Neural progenitor cell (in vitro differentiated cells): ENCODE results near the gene DMXL2. TPM values are rescaled to one million over a fixed set of nuclear protein-coding genes. Genes with fewer than 3 reads are reported as not detected.

Experiments used
- DNase-seq: peaks from one replicate; pipeline ENCODE4 v3.0.0-alpha.2; 2016; ENCODE audit warnings: low spot score
- H2AFZ ChIP-seq: fragments of 200-600 bp; sonication (generic); replicated peaks from 2 replicates; pipeline ENCODE4 v1.6.1; 2016; ENCODE audit warnings: antibody characterized with exemption
- H3F3A ChIP-seq: fragments of 200-600 bp; sonication (generic); 2 replicates; pipeline ENCODE4 v1.6.1; 2016; ENCODE audit warnings: antibody characterized with exemption, low read depth
- H3K27ac ChIP-seq: fragments of 200-600 bp; sonication (generic); 2 replicates; pipeline ENCODE4 v1.5.1; 2016; ENCODE audit warnings: mild to moderate bottlenecking
- H3K27me3 ChIP-seq: fragments of 200-600 bp; sonication (generic); 2 replicates; pipeline ENCODE4 v1.6.1; 2016; ENCODE audit warnings: mild to moderate bottlenecking, moderate library complexity
- H3K36me3 ChIP-seq: fragments of 200-600 bp; sonication (generic); 2 replicates; pipeline ENCODE4 v1.5.1; 2016
- H3K4me1 ChIP-seq: fragments of 200-600 bp; sonication (generic); 2 replicates; pipeline ENCODE4 v1.6.1; 2016; ENCODE audit warnings: mixed run types
- H3K4me2 ChIP-seq: fragments of 200-600 bp; sonication (generic); 2 replicates; pipeline ENCODE4 v1.6.1; 2016
- H3K4me3 ChIP-seq: fragments of 200-600 bp; sonication (generic); 2 replicates; pipeline ENCODE4 v1.5.1; 2016
- H3K79me2 ChIP-seq: fragments of 200-600 bp; sonication (generic); 2 replicates; pipeline ENCODE4 v1.6.1; 2016; ENCODE audit warnings: low read depth
- H3K9ac ChIP-seq: fragments of 200-600 bp; sonication (generic); 2 replicates; pipeline ENCODE4 v1.6.1; 2016
- H3K9me3 ChIP-seq: fragments of 200-600 bp; sonication (generic); 2 replicates; pipeline ENCODE4 v1.5.1; 2016; ENCODE audit warnings: low read depth
- H4K20me1 ChIP-seq: fragments of 200-600 bp; sonication (generic); 2 replicates; pipeline ENCODE4 v1.6.1; 2016; ENCODE audit warnings: low read depth
- H3K27ac Mint-ChIP-seq: 3 replicates; pipeline ENCODE4 v1.8.0; 2021; ENCODE audit warnings: mixed read lengths
- H3K27me3 Mint-ChIP-seq: 2 replicates; pipeline ENCODE4 v1.8.0; 2022; ENCODE audit warnings: low read depth, mild to moderate bottlenecking, inconsistent platforms, moderate library complexity, mixed read lengths; ENCODE audit not compliant: insufficient read depth
- H3K36me3 Mint-ChIP-seq: 3 replicates; pipeline ENCODE4 v1.8.0; 2021; ENCODE audit warnings: mixed read lengths
- H3K4me1 Mint-ChIP-seq: 3 replicates; pipeline ENCODE4 v1.8.0; 2021; ENCODE audit warnings: mixed read lengths
- H3K4me3 Mint-ChIP-seq: 3 replicates; pipeline ENCODE4 v1.8.0; 2021; ENCODE audit warnings: mild to moderate bottlenecking, moderate library complexity, mixed read lengths
- H3K9me3 Mint-ChIP-seq: 3 replicates; pipeline ENCODE4 v1.8.0; 2020; ENCODE audit warnings: mixed read lengths
- EZH2 ChIP-seq: fragments of 200-600 bp; sonication (generic); IDR thresholded peaks from 2 replicates; pipeline ENCODE4 v1.6.1; 2017; ENCODE audit warnings: antibody characterized with exemption, mild to moderate bottlenecking, moderate library complexity
- EZH2phosphoT487 ChIP-seq: fragments of 200-600 bp; sonication (generic); IDR thresholded peaks from 2 replicates; pipeline ENCODE4 v1.6.1; 2017; ENCODE audit warnings: antibody characterized with exemption
- total RNA-seq: library from RNA; depleted of rRNA; stranded (reverse); fragments of >200 nt; gene quantifications from 2 replicates; pipeline ENCODE4 v1.2.3, GENCODE V29; 2015; ENCODE audit warnings: low replicate concordance
- TF ChIP-seq, protein P1 (sequence below): fragments of 200-600 bp; sonication (generic); IDR thresholded peaks from 2 replicates; pipeline ENCODE4 v1.5.1; 2017; ENCODE audit warnings: antibody characterized with exemption, mild to moderate bottlenecking

The DMXL2 gene
- total RNA-seq, 1 donor from 2014 or later: 124 TPM

DNA sequence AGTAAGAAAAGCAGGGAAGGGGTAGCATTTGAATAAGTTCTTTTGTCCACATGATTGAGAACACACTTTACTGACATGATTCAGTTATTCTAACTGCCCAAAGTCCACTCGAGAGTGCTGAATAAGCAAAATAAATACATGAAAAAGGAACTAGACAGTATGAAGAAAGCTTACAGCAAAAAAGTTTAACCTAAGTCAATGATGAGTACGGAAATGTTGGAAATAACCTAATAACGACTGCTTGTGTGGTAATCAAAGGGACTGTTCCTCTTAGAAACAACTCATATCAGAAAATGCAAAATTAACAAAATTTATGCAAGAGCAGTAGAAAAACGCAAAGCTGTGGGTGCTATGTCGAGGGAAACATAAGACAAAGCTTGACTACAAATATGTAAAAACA lies 36.6 kb downstream of the DMXL2 start:
- no peaks in the 10 kb centered on the region for H4K20me1 ChIP-seq
- H3K36me3 ChIP-seq: no peaks in the 10 kb centered on the region
- H3K27ac ChIP-seq: no peak overlapping the region
- no peak overlapping the region for H3K4me2 ChIP-seq
- H3K4me1 ChIP-seq: no peaks in the 10 kb centered on the region
- H3K4me3 Mint-ChIP-seq: no peak overlapping the region
- H3K27ac Mint-ChIP-seq: no peak overlapping the region
- peaks cover 4% of the 10 kb centered on the region for H3K79me2 ChIP-seq
- no peaks in the 10 kb centered on the region for H3F3A ChIP-seq
- H2AFZ ChIP-seq: no peak overlapping the region
- H3K4me1 Mint-ChIP-seq: no peaks in the 10 kb centered on the region
- no peaks in the 10 kb centered on the region for H3K27me3 Mint-ChIP-seq
- no peaks in the 10 kb centered on the region for H3K27me3 ChIP-seq
- H3K4me3 ChIP-seq: no peak overlapping the region
- peaks cover 8% of the 10 kb centered on the region for H3K9me3 ChIP-seq
- no peak overlapping the region for H3K9ac ChIP-seq
- H3K36me3 Mint-ChIP-seq: peaks cover 16% of the 10 kb centered on the region
- peaks cover 39% of the 10 kb centered on the region for H3K9me3 Mint-ChIP-seq
- DNase-seq: no peak
- TF ChIP-seq, protein P1, sequence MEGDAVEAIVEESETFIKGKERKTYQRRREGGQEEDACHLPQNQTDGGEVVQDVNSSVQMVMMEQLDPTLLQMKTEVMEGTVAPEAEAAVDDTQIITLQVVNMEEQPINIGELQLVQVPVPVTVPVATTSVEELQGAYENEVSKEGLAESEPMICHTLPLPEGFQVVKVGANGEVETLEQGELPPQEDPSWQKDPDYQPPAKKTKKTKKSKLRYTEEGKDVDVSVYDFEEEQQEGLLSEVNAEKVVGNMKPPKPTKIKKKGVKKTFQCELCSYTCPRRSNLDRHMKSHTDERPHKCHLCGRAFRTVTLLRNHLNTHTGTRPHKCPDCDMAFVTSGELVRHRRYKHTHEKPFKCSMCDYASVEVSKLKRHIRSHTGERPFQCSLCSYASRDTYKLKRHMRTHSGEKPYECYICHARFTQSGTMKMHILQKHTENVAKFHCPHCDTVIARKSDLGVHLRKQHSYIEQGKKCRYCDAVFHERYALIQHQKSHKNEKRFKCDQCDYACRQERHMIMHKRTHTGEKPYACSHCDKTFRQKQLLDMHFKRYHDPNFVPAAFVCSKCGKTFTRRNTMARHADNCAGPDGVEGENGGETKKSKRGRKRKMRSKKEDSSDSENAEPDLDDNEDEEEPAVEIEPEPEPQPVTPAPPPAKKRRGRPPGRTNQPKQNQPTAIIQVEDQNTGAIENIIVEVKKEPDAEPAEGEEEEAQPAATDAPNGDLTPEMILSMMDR: no peak
- TF ChIP-seq EZH2phosphoT487 (no peak), EZH2 (no peak)

DNA sequence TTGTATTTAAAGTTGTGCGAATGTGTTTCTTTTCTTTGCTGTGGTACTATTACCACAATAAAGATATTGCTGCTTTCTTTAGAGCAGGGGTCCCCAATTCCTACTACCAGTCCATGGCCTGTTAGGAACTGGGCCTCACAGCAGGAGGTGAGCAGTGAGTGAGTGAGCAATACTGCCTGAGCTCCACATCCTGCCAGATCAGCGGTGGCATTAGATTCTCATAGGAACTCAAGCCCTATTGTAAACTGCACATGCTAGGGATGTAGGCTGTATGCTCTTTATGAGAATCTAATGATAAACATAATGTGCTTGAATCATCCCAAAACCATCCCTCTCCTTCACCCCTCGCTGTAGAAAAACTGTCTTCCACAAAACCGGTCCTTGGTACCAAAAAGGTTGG lies 41.6 kb downstream of the DMXL2 start:
- Histone ChIP-seq H3K4me2 (no peak overlapping the region), H3K27ac (no peak overlapping the region), H3K9ac (no peak overlapping the region), H3K9me3 (no peaks in the 10 kb centered on the region), H3K27me3 (no peaks in the 10 kb centered on the region), H3K79me2 (no peaks in the 10 kb centered on the region), H3K4me3 (no peak overlapping the region), H2AFZ (no peak overlapping the region), H3F3A (no peaks in the 10 kb centered on the region), H3K36me3 (no peaks in the 10 kb centered on the region), H4K20me1 (no peaks in the 10 kb centered on the region), H3K4me1 (peaks cover 6% of the 10 kb centered on the region)
- no peak for DNase-seq
- Mint-ChIP-seq H3K36me3 (peaks cover 5% of the 10 kb centered on the region), H3K4me1 (no peaks in the 10 kb centered on the region), H3K4me3 (no peak overlapping the region), H3K9me3 (peaks cover 10% of the 10 kb centered on the region), H3K27me3 (no peaks in the 10 kb centered on the region), H3K27ac (no peak overlapping the region)
- TF ChIP-seq EZH2phosphoT487 (no peak), EZH2 (no peak)
- TF ChIP-seq, protein P1: no peak

DNA sequence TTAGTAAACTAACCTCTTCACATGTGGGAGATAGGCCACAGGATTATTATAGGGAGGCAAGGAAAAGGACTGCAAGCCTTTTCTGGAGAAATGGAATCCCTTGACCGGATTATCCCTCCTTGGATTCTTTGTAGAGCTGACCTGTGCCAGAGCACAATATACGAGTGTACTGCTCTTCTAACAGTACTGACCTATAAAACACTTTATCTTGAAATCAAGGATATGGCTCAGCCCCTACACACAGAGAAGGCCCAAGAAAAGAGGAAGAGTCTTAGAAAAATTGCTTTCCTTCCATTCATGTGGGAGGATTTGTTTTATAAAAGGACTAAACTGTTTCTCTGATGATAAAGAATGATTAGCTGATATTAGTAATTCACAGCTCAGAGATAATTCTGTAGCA lies 42.2 kb downstream of the DMXL2 start:
- H3F3A ChIP-seq: no peaks in the 10 kb centered on the region
- no peak overlapping the region for H2AFZ ChIP-seq
- Mint-ChIP-seq H3K36me3 (peaks cover 2% of the 10 kb centered on the region), H3K9me3 (peaks cover 7% of the 10 kb centered on the region), H3K4me1 (no peaks in the 10 kb centered on the region), H3K27ac (no peak overlapping the region), H3K4me3 (no peak overlapping the region), H3K27me3 (no peaks in the 10 kb centered on the region)
- no peaks in the 10 kb centered on the region for H3K27me3 ChIP-seq
- peak; percentile 9 for DNase-seq
- H3K4me1 ChIP-seq: peaks cover 6% of the 10 kb centered on the region
- no peaks in the 10 kb centered on the region for H4K20me1 ChIP-seq
- TF ChIP-seq, protein P1: no peak
- no peak for TF ChIP-seq EZH2
- TF ChIP-seq EZH2phosphoT487: no peak
- no peak overlapping the region for H3K9ac ChIP-seq
- H3K27ac ChIP-seq: no peak overlapping the region
- no peaks in the 10 kb centered on the region for H3K79me2 ChIP-seq
- H3K4me2 ChIP-seq: no peak overlapping the region
- no peaks in the 10 kb centered on the region for H3K36me3 ChIP-seq
- no peak overlapping the region for H3K4me3 ChIP-seq
- no peaks in the 10 kb centered on the region for H3K9me3 ChIP-seq
